Suprapubic skin (tissue), 4 donors: ENCODE measurements around the gene IQGAP3. TPM values are rescaled to one million over a fixed set of nuclear protein-coding genes. Genes with fewer than 3 reads are reported as not detected.

Experiments used
- DNase-seq, 2 donors: peaks; one replicate each; pipeline ENCODE4 v3.0.0-alpha.2; 2019; ENCODE audit warnings: low spot score in 2 of 2
- H3K27ac ChIP-seq: fragments of 200-600 bp; sonication (generic); one replicate; pipeline ENCODE4 v1.5.1; 2019
- H3K27me3 ChIP-seq: fragments of 200-600 bp; sonication (generic); one replicate; pipeline ENCODE4 v1.5.1; 2019
- H3K36me3 ChIP-seq: fragments of 200-600 bp; sonication (generic); one replicate; pipeline ENCODE4 v1.5.1; 2019
- H3K4me1 ChIP-seq: fragments of 200-600 bp; sonication (generic); one replicate; pipeline ENCODE4 v1.5.1; 2019
- H3K4me3 ChIP-seq: fragments of 200-600 bp; sonication (generic); one replicate; pipeline ENCODE4 v1.5.1; 2019; ENCODE audit warnings: mild to moderate bottlenecking
- H3K9me3 ChIP-seq: fragments of 200-600 bp; sonication (generic); one replicate; pipeline ENCODE4 v1.5.1; 2019
- EP300 ChIP-seq: sonication (generic); formaldehyde crosslinking; IDR thresholded peaks from one replicate; pipeline ENCODE4 v1.6.1; 2017; ENCODE audit warnings: antibody characterized with exemption
- POLR2A ChIP-seq, 2 donors: fragments of 450-650 bp; IDR thresholded peaks; one replicate each; pipeline ENCODE4 v1.6.1; 2017; ENCODE audit warnings: antibody characterized with exemption in 2 of 2, mild to moderate bottlenecking in 2 of 2, moderate library complexity in 2 of 2
- POLR2AphosphoS5 ChIP-seq, 3 donors: sonication (generic); formaldehyde crosslinking; IDR thresholded peaks; one replicate each; pipeline ENCODE4 v1.6.1; 2017; ENCODE audit warnings: antibody characterized with exemption in 3 of 3
- WGBS: methylation state at CpG from one replicate; pipeline ENCODE4 v1.1.5; 2018; 5-methylcytosine and 5-hydroxymethylcytosine counted together
- total RNA-seq, 4 donors: library from RNA; depleted of rRNA; stranded (reverse); fragments of >200 nt; gene quantifications; one replicate each; pipeline ENCODE4 v1.1.0, GENCODE V29; 2016
- TF ChIP-seq, protein P1 (sequence below), 2 donors: fragments of 200-600 bp in 1 of 2; fragments of 450-650 bp in 1 of 2; sonication (generic) in 1 of 2; IDR thresholded peaks; one replicate each; pipeline ENCODE4 v1.5.1; 2016 to 2019; ENCODE audit warnings: antibody characterized with exemption in 2 of 2, mild to moderate bottlenecking in 1 of 2, moderate library complexity in 1 of 2

The IQGAP3 gene
- total RNA-seq, 4 donors from 2014 or later = 2.2 to 5.7 (median 4.5) TPM

DNA sequence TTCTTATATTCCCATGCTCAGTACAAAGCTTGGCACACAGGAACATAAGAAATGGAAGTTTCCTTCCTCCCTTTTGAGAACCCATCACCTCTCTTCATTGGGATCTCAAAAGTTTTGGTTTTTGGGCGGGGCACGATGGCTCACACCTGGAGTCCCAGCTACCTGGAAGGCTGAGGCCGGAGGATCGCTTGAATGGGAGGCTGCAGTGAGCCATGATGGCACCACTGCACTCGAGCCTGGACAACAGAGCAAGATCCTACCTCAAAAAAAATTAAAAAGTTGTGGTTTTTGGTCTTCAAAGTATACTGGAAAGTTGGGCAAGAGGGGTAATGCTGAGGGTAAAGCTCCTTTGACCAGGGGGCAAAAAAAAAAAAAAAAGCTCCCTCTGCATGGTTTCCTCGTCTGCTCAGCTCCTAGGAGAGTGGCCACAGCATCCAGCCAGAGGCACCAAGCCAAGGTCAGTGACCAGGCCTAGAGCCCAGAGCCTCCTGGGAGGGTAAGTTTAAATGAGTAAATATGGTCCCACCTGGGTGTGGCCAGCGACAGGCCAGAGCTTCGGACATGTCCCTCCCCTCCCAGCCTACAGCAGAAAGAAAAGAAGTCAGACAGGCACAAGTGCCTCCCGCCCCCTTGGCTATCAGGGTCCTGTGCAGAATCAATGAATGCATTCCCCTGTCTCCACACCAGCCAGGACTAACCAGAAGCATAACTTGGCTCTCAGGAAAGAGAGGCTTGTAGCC is 76.8 kb downstream of the IQGAP3 start:
- Histone ChIP-seq H3K36me3 (peaks cover 3% of the 10 kb centered on the region), H3K4me1 (peaks cover 89% of the 10 kb centered on the region), H3K9me3 (no peaks in the 10 kb centered on the region), H3K4me3 (peak overlapping the region; percentile 98), H3K27me3 (no peaks in the 10 kb centered on the region), H3K27ac (no peak overlapping the region)
- 67% methylated on average over 9 of the region's 9 CpGs for WGBS
- no peak for DNase-seq
- TF ChIP-seq POLR2AphosphoS5 (IDR thresholded peaks at IDR 0.05) (no peak), EP300 (no peak), POLR2A (IDR thresholded peaks at IDR 0.05) (no peak)
- TF ChIP-seq, protein P1, sequence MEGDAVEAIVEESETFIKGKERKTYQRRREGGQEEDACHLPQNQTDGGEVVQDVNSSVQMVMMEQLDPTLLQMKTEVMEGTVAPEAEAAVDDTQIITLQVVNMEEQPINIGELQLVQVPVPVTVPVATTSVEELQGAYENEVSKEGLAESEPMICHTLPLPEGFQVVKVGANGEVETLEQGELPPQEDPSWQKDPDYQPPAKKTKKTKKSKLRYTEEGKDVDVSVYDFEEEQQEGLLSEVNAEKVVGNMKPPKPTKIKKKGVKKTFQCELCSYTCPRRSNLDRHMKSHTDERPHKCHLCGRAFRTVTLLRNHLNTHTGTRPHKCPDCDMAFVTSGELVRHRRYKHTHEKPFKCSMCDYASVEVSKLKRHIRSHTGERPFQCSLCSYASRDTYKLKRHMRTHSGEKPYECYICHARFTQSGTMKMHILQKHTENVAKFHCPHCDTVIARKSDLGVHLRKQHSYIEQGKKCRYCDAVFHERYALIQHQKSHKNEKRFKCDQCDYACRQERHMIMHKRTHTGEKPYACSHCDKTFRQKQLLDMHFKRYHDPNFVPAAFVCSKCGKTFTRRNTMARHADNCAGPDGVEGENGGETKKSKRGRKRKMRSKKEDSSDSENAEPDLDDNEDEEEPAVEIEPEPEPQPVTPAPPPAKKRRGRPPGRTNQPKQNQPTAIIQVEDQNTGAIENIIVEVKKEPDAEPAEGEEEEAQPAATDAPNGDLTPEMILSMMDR (IDR thresholded peaks at IDR 0.05) = no peak

DNA sequence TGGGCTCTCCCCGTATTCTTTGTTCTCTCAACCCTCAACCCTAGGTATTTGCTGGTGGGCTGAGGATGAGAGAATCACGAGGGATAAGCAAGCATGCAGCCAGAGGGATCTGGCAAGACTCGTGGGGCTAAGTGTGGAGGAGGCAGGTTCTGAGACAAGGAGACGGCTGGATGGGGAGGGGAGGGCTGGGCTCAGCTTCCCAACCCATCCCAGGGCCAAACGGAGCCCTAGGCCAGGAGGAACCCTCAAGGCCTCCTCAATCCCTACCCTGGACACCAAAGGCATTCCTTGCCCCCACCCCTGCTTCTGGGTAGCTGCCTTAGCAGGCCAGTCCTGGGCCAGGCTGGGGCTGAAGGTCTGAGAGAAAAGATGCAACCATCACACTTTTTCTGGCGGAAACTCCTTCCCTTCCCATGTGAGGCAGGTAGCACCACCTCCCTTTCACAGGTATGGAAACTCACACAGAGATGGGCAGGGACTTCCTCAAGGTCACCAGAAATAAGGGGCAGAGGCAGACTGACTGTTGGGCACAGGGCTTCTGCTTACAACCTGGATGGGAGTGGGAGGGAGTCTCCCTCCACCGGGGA is 78.0 kb downstream of the IQGAP3 start:
- no peaks in the 10 kb centered on the region for H3K27me3 ChIP-seq
- peak overlapping the region; percentile 2 for H3K27ac ChIP-seq
- H3K4me1 ChIP-seq = peaks cover 100% of the 10 kb centered on the region
- 49% methylated on average over 6 of the region's 7 CpGs for WGBS
- H3K9me3 ChIP-seq = no peaks in the 10 kb centered on the region
- H3K4me3 ChIP-seq = no peak overlapping the region
- H3K36me3 ChIP-seq = peaks cover 3% of the 10 kb centered on the region
- TF ChIP-seq EP300 (no peak), POLR2A (IDR thresholded peaks at IDR 0.05) (no peak), POLR2AphosphoS5 (IDR thresholded peaks at IDR 0.05) (no peak)
- TF ChIP-seq, protein P1 (IDR thresholded peaks at IDR 0.05) = no peak
- no peak for DNase-seq

DNA sequence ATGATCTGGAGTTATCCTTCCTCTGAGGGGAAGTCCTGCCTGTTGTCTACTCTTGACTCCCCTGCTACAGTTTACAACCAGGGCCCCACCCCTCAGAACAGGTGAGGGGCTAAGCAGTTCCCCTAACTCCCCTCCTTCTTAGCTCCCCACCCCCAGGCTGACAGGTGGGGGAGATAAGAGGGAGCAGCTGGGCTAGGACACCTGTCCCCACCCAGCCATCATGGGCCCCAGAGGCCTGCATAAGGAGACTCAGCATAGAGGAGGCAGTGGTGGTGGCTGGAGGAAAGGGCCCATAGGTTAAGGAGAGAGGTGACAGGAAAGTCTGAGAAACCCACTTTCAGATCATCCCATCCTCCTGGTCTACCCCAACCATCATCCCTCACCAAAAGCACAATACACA is 78.6 kb downstream of the IQGAP3 start:
- H3K36me3 ChIP-seq = peaks cover 3% of the 10 kb centered on the region
- no peaks in the 10 kb centered on the region for H3K9me3 ChIP-seq
- peaks cover 100% of the 10 kb centered on the region for H3K4me1 ChIP-seq
- H3K4me3 ChIP-seq = peak overlapping the region; percentile 22
- DNase-seq = no peak
- H3K27me3 ChIP-seq = no peaks in the 10 kb centered on the region
- H3K27ac ChIP-seq = peak overlapping the region; percentile 2
- TF ChIP-seq EP300 = no peak
- TF ChIP-seq POLR2AphosphoS5 (IDR thresholded peaks at IDR 0.05) = no peak
- TF ChIP-seq, protein P1 (IDR thresholded peaks at IDR 0.05) = no peak
- TF ChIP-seq POLR2A (IDR thresholded peaks at IDR 0.05) = no peak

DNA sequence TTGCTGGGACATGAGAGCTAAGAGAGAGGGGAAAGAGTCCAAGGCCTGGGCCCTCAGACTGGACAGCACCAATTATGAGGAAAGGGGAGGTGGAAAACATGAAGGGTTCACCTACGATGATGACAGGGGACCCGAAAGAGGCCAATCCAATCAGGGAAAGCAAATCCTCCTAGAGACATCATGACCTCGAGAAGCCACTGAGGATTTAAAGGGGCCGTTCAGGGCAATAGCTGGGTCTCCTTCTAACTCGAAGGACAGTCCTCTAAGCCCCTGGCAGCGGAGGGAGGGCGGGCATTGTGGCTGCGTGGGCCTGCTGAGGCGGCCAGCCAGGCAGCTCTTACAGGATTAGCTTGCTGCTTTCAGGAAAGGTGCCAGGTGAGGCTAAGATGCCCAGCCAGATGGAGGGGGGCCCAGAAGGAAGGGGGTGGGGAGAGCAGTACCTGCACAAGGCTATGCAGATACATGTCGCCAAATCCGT is 79.2 kb downstream of the IQGAP3 start:
- H3K9me3 ChIP-seq = no peaks in the 10 kb centered on the region
- no peak for DNase-seq
- H3K27ac ChIP-seq = no peak overlapping the region
- peaks cover 6% of the 10 kb centered on the region for H3K36me3 ChIP-seq
- TF ChIP-seq POLR2A (IDR thresholded peaks at IDR 0.05) = no peak
- peaks cover 100% of the 10 kb centered on the region for H3K4me1 ChIP-seq
- H3K4me3 ChIP-seq = peak overlapping the region; percentile 22
- no peaks in the 10 kb centered on the region for H3K27me3 ChIP-seq
- 20% methylated on average over 11 of the region's 11 CpGs for whole genome bisulfite sequencing

DNA sequence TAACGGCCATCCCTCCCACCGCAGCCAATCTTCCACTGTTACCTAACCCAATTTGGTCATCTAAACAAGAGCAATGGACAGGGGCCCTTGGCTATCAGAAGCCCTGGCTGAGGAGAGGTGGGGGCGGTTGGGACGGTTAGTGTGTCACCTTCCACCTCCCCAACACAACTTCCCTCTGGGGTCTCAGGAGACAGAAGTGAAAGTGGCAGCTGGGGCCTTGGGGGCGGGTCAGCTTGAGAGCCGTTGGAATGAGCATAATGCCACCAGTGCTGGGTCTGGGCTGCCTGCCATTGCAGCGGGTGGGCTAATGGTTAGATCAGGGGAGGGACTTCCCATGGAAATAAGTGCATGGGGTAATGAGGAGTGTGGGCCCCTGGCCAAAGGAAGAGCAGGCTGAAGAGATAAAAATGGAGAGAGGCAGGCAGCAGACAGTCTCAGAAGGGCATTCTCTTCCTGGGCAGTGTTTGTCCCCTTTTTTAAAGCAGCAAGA is 79.7 kb downstream of the IQGAP3 start:
- H3K27me3 ChIP-seq = no peaks in the 10 kb centered on the region
- no peak for TF ChIP-seq EP300
- DNase-seq = no peak
- peak overlapping the region; percentile 22 for H3K4me3 ChIP-seq
- H3K9me3 ChIP-seq = no peaks in the 10 kb centered on the region
- WGBS = 46% methylated on average over 7 of the region's 7 CpGs
- no peak overlapping the region for H3K27ac ChIP-seq
- H3K4me1 ChIP-seq = peaks cover 100% of the 10 kb centered on the region
- peaks cover 6% of the 10 kb centered on the region for H3K36me3 ChIP-seq

DNA sequence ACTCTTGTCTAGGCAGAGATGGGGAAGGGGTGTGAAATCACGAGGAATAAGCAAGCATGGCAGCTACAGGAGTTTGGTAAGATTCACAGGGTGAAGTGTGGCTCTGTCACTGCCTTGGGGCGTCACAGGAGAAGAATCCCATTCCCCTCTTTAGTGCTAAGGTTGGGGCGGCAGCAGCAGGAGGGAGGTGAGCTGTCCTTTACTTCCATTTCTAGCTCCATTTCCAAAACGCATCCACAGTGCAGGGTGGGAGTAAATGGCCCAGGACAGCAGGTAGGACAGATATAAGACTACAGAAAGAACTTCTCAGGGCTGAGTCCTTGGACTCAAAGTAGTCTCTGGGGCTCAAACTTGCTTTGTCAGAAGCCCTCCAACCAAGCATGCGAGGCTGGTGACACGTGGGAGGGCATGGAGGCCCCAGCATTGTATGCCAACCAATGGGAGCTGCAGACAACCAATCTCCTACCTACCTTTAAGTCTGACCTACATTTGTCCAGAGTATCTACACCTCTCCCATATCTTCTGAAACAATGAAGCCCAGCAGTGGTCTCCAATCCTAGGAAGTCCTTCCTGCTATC is 80.3 kb downstream of the IQGAP3 start:
- Histone ChIP-seq H3K27ac (no peak overlapping the region), H3K27me3 (no peaks in the 10 kb centered on the region), H3K4me3 (no peak overlapping the region), H3K9me3 (no peaks in the 10 kb centered on the region), H3K36me3 (peaks cover 6% of the 10 kb centered on the region), H3K4me1 (peaks cover 94% of the 10 kb centered on the region)
- WGBS = 77% methylated on average over 6 of the region's 6 CpGs
- no peak for DNase-seq
- TF ChIP-seq EP300 (no peak), POLR2A (IDR thresholded peaks at IDR 0.05) (no peak), POLR2AphosphoS5 (IDR thresholded peaks at IDR 0.05) (no peak)
- TF ChIP-seq, protein P1 (IDR thresholded peaks at IDR 0.05) = no peak
